ENCODE measurements around the gene EHD3.

EHD3 gene

DNA sequence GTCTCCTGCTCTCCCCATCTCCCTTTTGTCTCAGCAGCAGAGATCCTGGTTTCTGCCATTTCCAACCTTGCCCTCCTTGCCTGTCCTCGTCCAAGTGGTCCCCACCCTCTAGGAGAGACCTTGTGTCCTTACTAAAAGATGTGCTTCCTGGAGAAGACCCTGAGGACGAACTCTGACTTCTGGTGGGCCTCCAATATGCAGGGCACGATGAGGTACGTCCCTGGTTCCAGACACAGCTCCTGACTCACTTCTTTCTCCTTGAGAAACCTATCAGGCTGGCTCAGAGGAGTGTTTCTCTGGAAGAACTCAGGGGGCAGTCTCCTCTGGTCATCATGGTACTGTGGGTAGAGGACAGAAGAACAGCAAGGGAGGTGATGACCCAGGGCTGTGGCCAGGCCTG is 44.8 kb upstream of the EHD3 start:
- Histone ChIP-seq H3K27ac (replicated peaks) (no peak overlapping the region), H3K27me3 (ENCODE audit: insufficient read depth, poor library complexity, severe bottlenecking) (peaks cover 3% of the 10 kb centered on the region), H3K4me3 (replicated peaks; ENCODE audit: insufficient read depth, low read length) (no peak overlapping the region)
- DNase-seq (ENCODE audit: low read depth in 1 of 2, low spot score in 1 of 2), result no peak
- TF ChIP-seq GABPA (IDR thresholded peaks at IDR 0.05; ENCODE audit: low read depth) (no peak), SPI1 (IDR thresholded peaks at IDR 0.05; ENCODE audit: borderline replicate concordance, low read depth) (no peak)

DNA sequence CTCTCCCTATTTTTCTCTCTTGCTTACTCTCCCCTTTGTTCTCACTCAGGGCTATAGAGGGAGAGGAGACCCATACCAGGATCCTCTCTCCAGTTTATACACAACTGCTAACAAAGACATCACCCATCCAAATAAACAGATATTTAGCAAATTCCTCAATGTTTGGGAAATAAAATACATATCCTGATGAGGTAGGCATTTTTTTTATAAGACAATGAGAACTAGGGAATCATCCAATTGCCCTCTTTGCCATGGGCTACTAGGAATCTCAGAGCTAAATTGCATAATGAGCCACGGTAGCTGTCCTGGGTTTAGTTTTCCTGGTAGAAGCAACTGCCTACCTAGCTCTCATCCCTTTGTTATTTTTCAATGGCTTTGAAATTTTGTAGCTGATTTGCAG is 43.8 kb upstream of the EHD3 start:
- H3K27ac ChIP-seq (replicated peaks), result no peak overlapping the region
- H3K27me3 ChIP-seq (ENCODE audit: insufficient read depth, poor library complexity, severe bottlenecking), result peaks cover 3% of the 10 kb centered on the region
- no peak for DNase-seq (ENCODE audit: low read depth in 1 of 2, low spot score in 1 of 2)
- no peak overlapping the region for H3K4me3 ChIP-seq (replicated peaks; ENCODE audit: insufficient read depth, low read length)
- TF ChIP-seq POLR2AphosphoS5 (IDR thresholded peaks at IDR 0.05; ENCODE audit: low read depth) (no peak), GABPA (IDR thresholded peaks at IDR 0.05; ENCODE audit: low read depth) (no peak), SPI1 (IDR thresholded peaks at IDR 0.05; ENCODE audit: borderline replicate concordance, low read depth) (no peak)
- TF ChIP-seq, protein P1, sequence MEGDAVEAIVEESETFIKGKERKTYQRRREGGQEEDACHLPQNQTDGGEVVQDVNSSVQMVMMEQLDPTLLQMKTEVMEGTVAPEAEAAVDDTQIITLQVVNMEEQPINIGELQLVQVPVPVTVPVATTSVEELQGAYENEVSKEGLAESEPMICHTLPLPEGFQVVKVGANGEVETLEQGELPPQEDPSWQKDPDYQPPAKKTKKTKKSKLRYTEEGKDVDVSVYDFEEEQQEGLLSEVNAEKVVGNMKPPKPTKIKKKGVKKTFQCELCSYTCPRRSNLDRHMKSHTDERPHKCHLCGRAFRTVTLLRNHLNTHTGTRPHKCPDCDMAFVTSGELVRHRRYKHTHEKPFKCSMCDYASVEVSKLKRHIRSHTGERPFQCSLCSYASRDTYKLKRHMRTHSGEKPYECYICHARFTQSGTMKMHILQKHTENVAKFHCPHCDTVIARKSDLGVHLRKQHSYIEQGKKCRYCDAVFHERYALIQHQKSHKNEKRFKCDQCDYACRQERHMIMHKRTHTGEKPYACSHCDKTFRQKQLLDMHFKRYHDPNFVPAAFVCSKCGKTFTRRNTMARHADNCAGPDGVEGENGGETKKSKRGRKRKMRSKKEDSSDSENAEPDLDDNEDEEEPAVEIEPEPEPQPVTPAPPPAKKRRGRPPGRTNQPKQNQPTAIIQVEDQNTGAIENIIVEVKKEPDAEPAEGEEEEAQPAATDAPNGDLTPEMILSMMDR (IDR thresholded peaks at IDR 0.05; ENCODE audit: insufficient read depth, low read length), result no peak
- TF ChIP-seq, protein P2, sequence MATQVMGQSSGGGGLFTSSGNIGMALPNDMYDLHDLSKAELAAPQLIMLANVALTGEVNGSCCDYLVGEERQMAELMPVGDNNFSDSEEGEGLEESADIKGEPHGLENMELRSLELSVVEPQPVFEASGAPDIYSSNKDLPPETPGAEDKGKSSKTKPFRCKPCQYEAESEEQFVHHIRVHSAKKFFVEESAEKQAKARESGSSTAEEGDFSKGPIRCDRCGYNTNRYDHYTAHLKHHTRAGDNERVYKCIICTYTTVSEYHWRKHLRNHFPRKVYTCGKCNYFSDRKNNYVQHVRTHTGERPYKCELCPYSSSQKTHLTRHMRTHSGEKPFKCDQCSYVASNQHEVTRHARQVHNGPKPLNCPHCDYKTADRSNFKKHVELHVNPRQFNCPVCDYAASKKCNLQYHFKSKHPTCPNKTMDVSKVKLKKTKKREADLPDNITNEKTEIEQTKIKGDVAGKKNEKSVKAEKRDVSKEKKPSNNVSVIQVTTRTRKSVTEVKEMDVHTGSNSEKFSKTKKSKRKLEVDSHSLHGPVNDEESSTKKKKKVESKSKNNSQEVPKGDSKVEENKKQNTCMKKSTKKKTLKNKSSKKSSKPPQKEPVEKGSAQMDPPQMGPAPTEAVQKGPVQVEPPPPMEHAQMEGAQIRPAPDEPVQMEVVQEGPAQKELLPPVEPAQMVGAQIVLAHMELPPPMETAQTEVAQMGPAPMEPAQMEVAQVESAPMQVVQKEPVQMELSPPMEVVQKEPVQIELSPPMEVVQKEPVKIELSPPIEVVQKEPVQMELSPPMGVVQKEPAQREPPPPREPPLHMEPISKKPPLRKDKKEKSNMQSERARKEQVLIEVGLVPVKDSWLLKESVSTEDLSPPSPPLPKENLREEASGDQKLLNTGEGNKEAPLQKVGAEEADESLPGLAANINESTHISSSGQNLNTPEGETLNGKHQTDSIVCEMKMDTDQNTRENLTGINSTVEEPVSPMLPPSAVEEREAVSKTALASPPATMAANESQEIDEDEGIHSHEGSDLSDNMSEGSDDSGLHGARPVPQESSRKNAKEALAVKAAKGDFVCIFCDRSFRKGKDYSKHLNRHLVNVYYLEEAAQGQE (IDR thresholded peaks at IDR 0.05; ENCODE audit: insufficient replicate concordance, low read depth), result no peak

DNA sequence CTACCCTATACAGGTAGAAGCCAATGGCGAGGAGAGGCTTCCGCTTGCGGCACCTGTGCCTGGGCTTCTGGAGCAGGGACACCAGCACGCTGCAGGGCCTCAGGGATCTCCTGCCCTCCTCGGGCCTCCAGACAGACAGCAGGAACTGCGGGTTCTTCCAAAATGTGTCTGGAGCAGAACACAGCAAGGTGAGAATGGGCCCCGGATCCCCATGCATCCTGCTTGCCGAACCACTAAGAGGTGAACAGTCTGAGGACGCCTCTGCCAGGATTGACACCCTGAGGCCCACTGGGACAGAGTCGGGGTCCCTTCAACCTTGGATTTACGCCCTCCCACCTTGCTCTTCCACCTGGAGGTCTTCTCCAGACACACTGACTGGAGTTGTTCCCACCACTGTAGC is 42.0 kb upstream of the EHD3 start:
- TF ChIP-seq POLR2AphosphoS5 (IDR thresholded peaks at IDR 0.05; ENCODE audit: low read depth) (no peak), SPI1 (IDR thresholded peaks at IDR 0.05; ENCODE audit: borderline replicate concordance, low read depth) (no peak), GABPA (IDR thresholded peaks at IDR 0.05; ENCODE audit: low read depth) (no peak)
- TF ChIP-seq, protein P1 (IDR thresholded peaks at IDR 0.05; ENCODE audit: insufficient read depth, low read length), result no peak
- TF ChIP-seq, protein P2 (IDR thresholded peaks at IDR 0.05; ENCODE audit: insufficient replicate concordance, low read depth), result no peak
- no peak overlapping the region for H3K4me3 ChIP-seq (replicated peaks; ENCODE audit: insufficient read depth, low read length)
- H3K27me3 ChIP-seq (ENCODE audit: insufficient read depth, poor library complexity, severe bottlenecking), result no peaks in the 10 kb centered on the region
- DNase-seq (ENCODE audit: low read depth in 1 of 2, low spot score in 1 of 2), result no peak
- no peak overlapping the region for H3K27ac ChIP-seq (replicated peaks)

DNA sequence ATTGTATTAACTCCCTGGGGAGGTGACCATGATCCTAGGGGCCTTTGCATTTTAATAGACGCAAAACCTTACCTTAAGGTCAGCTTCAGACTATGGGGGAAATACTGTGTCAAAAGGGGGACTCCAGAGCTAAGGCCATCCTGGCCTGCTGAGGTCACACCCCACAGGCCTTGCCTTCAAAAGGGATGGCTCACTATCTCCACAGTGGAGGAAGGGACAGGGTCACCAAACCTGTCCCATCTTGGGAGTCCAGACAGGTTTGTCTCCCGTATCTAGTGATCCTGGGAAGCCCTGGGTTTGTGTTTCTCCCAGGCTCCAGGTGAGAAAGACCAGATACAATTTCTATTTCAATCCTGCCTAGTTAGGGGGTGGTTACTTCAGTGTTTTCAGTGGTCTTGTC is 41.6 kb upstream of the EHD3 start:
- TF ChIP-seq GABPA (IDR thresholded peaks at IDR 0.05; ENCODE audit: low read depth) (no peak), POLR2AphosphoS5 (IDR thresholded peaks at IDR 0.05; ENCODE audit: low read depth) (no peak), SPI1 (IDR thresholded peaks at IDR 0.05; ENCODE audit: borderline replicate concordance, low read depth) (no peak)
- TF ChIP-seq, protein P1 (IDR thresholded peaks at IDR 0.05; ENCODE audit: insufficient read depth, low read length), result no peak
- TF ChIP-seq, protein P2 (IDR thresholded peaks at IDR 0.05; ENCODE audit: insufficient replicate concordance, low read depth), result no peak
- no peak overlapping the region for H3K4me3 ChIP-seq (replicated peaks; ENCODE audit: insufficient read depth, low read length)
- no peaks in the 10 kb centered on the region for H3K27me3 ChIP-seq (ENCODE audit: insufficient read depth, poor library complexity, severe bottlenecking)
- DNase-seq (ENCODE audit: low read depth in 1 of 2, low spot score in 1 of 2), result no peak
- no peak overlapping the region for H3K27ac ChIP-seq (replicated peaks)
